Measurements from ENCODE around the gene PPP1R3F.
A peak's percentile ranks its signal among the peaks of the same experiment; 100 is the strongest.

The PPP1R3F gene, protein sequence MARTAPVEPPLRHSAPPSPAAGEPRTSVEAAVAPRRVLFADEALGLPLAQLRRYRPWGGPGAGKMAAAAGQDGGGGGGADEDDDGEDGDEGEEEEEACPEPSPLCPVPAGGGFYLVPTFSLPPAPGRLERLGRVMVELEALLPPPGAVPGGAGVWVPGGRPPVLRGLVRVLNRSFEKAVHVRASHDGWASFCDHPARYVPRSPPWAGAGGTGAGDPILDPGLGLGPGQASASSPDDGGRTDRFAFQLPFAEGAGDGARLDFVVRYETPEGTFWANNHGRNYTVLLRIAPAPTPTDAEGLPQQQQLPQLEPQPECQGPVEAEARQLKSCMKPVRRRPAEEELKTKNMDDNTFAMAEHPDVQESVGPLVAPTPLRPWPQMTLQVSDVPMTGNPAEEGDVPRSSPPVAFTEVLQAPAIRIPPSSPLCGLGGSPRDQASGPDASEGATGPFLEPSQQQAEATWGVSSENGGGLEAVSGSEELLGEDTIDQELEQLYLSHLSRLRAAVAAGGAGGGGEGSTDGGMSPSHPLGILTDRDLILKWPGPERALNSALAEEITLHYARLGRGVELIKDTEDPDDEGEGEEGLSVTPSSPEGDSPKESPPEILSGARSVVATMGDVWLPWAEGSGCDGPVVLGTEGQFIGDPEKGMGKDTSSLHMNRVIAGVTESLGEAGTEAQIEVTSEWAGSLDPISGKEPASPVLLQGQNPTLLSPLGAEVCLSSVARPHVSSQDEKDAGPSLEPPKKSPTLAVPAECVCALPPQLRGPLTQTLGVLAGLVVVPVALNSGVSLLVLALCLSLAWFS

DNA sequence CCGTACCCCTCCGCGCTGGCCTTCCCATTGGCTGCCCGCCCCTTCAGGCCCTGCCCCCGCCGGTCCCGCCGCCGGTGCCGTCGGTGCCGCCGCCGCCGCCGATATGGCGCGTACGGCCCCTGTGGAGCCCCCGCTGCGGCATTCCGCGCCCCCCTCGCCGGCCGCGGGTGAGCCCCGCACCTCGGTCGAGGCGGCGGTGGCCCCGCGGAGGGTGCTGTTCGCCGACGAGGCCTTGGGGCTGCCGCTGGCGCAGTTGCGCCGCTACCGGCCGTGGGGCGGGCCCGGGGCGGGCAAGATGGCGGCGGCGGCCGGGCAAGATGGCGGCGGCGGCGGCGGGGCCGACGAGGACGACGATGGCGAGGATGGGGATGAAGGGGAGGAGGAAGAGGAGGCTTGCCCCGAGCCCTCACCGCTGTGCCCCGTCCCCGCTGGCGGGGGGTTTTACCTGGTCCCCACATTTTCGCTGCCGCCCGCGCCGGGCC, at the start of gene PPP1R3F:
TSS of gene PPP1R3F (plus strand) at position 27 of the 482 bp plus-strand sequence. CDS start at position 104, 77 bp downstream.
- no peak for DNase-seq (ENCODE audit: low spot score)

DNA sequence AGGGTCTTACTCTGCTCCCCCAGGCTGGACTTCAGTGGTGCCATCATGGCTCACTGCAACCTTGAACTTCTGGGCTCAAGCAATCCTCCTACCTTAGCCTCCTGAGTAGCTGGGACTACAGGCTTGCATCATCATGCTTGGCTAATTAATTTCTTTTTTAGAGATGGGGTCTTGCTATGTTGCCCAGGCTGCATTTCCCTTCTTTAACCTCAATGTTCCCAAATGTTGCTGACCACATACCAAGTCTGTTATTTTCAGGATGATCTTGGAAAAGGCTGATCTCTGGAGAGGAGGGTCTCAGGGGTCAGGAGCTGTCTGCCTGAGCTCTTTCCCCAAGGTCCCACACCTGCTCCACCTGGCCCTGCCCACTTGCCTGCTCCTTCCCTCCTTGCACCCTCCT, 49.5 kb upstream of the PPP1R3F start:
- no peak for DNase-seq (ENCODE audit: low spot score)

DNA sequence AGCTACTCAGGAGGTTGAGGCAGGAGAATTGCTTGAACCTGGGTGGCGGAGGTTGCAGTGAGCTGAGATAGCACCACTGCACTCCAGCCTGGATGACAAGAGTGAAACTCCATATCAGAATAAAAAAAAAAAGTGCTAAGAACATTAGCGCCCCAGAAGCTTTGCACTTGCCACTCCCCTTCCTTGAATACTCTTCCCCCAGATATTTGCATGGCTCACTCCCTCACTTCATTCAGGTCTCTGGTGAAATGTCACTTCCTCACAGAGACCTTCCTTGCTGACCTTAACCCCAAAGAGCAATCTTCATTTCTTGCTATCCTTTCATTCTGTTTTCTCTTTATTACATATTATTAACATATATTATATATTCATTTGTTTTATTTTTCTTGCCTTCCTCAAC, 47.7 kb upstream of the PPP1R3F start:
- peak; percentile 22 for DNase-seq (ENCODE audit: low spot score)

DNA sequence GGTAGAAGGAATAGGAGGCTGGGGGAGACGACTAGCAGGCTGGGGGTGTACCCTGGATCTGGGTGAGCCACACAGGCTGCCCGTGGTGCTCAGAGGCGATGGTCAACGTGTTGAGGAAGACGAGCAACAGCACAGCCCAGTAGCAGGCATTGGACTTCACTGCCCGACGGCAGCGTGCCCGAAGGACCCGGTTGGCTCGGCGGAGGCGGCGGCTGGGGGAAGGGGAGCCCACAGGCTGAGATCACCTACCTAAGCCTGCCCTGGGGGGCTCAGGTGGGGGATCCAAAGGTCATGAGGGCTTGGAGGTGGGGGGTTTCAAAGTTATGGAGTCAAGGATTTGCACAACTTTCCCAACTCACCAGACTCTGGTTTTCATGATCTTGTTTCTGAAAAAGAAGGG, 43.7 kb upstream of the PPP1R3F start:
- DNase-seq (ENCODE audit: low spot score): no peak

DNA sequence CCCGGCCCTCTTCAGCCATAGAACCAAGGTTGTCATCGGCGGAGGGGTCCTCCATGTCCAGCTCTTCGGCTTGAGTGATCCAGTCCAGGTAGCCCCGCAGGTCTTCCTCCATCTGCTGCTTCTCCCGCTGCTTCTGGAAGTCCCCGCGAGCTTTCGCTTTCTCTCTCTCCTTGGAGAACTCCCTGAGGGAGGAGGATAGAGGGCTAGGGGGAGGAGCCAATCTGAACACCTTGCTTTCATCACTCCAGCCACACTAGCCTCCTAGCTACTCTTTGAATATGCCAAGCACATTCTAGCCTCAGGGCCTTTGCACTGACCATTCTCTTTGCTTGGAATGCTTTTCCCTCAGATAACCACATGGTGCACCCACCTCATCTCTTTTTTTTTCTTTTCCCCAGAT, 42.6 kb upstream of the PPP1R3F start:
- DNase-seq (ENCODE audit: low spot score): no peak

DNA sequence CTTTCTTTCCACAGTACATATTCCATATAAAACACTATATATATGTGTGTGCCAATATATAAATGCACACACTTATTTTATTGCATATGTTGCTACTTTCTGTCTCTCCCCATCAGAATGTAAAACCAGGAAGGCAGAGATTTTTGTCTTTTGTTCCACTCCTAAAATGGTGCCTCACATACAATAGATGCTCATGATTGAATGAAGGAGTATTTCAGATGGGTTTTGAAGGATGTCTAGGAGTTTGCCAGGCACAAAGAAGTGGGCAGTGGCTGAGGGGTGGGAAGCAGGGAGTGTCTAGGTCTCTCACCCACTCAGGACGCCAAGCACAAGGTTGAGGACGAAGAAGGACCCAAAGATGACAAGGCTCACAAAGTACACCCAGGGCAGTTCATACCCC, 41.9 kb upstream of the PPP1R3F start:
- no peak for DNase-seq (ENCODE audit: low spot score)

DNA sequence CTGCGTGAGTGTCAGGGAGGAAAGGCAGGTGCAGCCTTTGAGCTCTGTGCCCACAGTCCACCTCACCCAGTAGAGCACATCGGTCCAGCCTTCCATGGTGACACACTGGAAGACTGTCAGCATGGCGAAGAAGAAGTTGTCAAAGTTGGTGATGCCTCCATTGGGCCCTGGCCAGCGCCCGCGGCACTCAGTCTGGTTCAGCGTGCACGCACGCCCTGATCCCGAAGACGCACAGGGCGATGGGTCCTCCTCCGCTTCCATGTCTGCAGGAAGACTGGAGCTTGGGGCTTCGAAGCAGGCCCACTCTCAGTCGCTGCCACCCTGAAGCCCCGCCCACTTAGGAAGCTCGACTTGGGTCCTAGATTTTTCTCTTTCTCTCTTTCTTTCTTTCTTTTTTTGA, 41.4 kb upstream of the PPP1R3F start:
- no peak for DNase-seq (ENCODE audit: low spot score)

DNA sequence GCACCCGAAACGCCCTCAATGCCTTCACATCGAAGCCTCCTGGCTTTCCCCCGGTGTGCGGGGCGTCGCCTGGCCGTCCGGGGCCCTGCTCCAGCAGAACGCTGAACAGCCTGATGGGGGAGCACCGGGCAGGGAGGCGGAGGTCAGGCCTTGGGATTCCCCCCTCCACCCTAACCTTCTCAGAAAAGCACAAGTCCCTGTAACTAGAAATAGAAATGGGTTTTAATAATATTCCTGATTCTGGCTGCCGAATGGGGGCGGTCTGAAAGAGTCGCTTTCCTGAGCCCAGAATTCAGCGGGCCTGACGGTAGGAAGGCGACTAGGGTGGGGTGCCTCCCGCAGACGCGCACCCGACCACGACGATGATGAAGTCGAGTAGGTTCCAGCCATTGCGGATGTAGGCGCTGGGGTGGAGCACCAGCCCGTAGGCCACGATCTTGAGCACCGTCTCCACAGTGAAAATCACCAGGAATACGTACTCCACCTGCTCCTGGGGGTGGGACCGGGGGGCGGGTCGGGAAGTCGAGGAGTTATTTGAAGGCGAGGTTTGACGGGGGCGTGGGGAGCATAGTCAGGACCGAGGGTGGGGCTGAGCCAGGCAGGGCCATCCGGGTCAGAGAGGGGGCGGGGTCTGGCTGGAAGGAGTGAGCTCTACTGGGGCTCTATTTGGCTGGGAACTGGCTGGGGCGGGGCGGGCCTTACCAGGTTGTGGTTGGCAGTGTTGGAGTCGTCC, 38.9 kb upstream of the PPP1R3F start:
- peak; percentile 63 for DNase-seq (ENCODE audit: low spot score)

DNA sequence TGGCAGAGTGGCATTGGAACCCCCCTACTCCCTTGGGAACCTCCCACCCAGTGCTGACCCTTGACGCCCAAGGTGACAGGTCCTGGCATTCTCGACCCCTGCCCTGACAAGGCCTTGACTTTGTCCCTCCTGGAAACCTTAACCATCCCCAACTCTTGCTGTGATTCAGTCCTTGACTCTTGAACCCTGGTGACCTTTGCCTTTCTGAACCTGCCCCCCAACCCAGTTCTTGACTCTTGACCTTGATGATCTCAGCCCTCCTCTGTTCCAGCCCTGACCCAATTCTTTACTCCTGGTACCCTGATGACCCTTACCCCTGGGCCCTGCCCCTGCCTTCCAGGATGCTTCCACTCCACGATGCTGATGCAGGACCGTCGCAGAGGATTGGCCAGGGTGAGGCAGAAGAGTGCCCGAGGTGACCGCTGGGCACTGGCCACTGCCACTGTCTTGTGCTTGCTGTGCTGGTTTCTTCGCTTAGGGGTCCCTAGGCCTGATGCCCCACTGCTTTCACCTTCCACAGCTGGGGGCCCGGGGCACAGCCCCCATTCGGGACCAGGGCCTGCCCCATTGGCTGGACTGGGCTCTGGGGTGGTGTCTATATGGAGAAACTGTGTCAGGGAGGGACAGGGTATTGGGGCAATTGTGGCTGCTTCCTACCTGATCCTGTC, 38.1 kb upstream of the PPP1R3F start:
- DNase-seq (ENCODE audit: low spot score): no peak

DNA sequence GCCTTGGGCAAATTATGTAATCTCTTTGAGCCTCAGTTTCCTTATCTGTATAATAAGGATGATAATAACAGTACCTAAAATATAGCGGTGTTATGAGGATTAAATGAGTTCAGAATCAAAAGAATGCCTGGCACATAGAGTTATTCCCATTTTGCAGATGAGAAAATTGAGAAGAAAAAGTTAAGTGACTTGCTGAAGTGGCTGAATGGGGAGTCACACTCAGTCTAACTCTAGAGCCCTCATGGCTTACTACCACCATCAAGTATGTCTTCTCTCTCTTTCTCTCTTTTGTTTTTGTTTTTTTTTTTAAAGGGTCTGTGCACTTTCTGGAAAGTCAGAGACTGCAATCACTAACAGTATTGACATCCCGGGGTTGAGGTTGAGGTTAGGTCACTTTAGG, 37.1 kb upstream of the PPP1R3F start:
- no peak for DNase-seq (ENCODE audit: low spot score)

DNA sequence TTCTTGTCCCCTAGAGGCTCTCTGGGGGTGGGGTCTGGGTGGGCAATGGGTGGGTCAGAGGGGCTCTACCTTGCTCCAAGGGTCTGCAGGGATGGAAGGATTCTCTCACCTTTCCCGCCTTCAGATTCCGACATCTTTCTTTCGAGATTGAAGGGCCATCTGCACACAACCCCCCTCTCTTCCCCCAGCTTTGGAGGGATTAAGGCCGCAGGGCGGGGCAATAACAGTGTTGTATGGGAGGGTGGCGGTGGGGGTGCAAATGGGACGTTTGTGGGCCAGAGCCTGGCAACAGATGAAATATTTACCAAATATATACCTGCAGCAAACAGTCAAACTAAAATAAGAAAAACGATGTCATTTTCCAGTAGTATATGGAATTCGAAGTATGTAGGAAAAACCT, 36.4 kb upstream of the PPP1R3F start, which contains the start of gene CACNA1F:
TSS of gene CACNA1F (minus strand) at position 165 of the 400 bp plus-strand sequence. CDS start at position 134, 31 bp downstream.
- DNase-seq (ENCODE audit: low spot score): no peak

DNA sequence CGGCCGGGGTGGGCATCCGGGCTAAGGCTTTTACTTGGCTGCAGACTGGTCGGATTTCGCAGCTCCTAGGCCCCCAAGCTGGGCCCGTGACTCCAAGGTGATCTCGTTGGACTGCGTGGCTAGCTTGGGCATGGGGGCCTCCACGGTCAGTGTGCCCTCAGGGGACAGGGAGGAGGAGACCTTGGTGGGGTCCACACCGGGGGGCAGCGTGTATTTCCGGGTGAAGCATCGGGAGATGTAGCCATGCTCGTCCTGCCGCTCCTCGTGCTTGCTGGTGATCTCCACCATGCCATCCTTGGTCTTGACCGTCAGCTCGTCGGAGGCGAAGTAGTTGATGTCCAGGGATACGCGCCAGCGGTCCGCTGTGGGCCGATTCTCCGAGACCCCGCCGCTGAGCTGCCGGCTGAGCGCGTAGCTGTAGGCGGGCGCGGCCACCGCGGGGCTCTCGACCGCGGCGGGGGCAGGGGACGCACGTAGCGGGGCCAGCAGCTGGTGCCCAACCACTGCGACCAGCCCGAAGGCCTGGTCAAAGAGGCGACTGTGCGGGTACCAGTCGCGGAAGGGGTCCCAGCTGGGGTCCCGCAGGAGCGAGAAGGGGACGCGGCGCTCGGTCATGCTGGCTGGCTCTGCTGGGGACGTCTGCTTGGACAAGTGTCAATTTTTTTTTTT, 35.6 kb upstream of the PPP1R3F start:
- DNase-seq (ENCODE audit: low spot score): no peak

DNA sequence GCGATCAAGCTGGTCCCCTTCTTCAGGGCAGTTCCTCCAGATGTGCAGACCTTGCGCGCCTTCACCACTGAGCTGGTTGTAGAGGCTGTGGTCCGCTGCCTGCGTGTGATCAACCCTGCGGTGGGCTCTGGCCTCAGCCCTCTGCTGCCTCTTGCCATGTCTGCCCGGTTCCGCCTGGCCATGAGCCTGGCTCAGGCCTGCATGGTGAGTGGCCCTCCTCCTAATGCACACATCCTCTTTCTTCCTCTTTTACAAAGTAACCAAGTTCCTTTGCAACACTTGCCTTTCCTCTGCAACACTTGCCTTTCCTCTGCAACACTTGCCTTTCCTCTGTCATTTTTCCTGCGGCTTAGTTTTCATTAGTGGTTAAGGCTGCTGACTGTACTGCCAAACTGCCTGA, 32.5 kb upstream of the PPP1R3F start:
- DNase-seq (ENCODE audit: low spot score): no peak

DNA sequence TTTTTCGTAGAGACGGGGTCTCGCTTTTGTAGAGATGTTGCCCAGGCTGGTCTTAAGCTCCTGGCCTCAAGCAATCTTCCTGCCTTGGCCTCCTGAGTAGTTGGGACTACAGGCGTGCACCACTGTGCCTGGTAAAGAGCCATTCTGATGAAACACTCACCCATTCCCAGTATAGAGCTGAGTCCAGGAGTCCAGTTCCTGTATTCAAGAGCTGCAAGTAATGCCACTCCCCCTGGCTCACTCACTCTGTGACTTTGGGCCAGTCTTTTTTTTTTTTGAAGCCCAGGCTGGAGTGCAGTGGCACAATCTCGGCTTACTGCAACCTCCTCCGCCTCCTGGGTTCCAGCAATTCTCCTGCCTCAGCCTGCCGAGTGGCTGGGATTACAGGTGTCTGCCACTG, 30.9 kb upstream of the PPP1R3F start:
- DNase-seq (ENCODE audit: low spot score): no peak

DNA sequence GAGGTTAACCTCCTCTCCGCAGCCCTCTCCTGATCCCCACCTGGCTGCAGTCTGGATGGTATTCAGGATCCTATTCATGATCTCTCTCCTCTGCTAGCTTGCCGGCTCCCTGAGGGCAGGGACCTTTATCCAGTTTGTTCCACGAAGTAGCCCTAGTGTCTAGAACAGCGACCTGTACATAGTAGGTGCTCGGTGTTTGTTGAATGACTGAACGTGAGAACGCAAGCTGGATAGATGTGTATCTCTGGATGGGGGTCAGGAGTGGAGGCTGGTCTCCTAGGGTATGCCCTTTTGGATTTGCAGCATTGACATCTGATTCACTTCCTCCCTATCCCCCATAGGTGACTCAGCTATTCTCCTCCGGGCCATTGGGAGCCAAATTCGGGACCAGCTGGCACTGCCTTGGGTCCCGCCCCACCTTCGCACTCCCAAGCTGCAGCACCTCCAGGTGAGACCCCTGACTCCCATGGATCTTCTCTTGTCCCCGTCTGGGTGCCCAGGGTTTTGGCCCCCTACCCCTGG, 27.0 kb upstream of the PPP1R3F start:
- no peak for DNase-seq (ENCODE audit: low spot score)

DNA sequence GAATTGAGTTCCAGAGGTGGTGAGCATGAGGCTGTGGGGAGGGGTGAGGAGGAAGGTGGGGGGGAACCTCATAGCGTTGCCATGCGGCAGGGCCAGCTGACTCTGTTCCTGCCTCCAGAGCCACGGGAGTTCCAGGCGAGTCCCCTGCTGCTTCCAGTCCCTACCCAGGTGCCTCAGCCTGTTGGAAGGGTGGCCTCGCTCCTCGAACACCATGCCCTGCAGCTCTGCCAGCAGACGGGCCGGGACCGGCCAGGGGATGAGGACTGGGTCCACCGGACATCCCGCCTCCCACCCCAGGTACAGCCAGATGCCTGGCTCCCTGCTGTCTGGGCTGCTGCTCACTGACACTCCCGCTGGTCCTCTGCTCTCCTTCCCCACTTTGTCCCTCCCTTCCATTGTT, 26.4 kb upstream of the PPP1R3F start:
- DNase-seq (ENCODE audit: low spot score): no peak

DNA sequence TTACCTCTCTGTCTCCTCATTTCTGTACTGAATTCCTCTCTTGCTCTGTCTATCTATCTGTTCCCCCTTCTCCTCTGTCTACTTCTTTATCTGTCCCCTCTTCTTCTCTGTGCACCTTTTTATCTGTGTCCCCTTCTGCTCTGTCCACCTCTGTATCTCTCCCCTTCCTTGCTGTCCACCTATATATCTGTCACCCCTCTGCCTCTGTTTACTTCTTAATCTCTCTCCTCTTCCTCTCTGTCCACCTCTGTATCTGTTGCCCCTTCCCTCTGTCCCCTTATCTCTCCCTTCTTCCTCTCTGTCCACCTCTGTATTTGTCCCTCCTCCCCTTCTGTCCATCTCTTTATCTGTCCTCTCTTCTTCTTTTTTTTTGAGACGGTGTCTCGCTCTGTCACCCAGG, 25.4 kb upstream of the PPP1R3F start:
- no peak for DNase-seq (ENCODE audit: low spot score)

DNA sequence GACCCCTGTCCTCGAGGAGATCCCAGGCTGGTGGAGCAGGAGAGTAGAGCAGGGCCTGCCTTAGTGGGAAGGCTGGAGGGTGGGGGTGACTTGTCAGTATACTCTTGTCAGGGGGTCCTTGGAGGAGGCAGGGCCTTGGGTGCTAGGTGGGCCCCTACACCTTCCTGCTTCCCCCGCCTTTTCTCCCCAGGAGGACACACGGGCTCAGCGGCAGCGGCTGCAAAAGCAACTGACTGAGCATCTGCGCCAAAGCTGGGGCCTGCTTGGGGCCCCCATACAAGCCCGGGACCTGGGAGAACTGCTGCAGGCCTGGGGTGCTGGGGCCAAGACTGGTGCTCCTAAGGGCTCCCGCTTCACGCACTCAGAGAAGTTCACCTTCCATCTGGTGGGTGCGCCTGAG, 23.1 kb upstream of the PPP1R3F start:
- no peak for DNase-seq (ENCODE audit: low spot score)

DNA sequence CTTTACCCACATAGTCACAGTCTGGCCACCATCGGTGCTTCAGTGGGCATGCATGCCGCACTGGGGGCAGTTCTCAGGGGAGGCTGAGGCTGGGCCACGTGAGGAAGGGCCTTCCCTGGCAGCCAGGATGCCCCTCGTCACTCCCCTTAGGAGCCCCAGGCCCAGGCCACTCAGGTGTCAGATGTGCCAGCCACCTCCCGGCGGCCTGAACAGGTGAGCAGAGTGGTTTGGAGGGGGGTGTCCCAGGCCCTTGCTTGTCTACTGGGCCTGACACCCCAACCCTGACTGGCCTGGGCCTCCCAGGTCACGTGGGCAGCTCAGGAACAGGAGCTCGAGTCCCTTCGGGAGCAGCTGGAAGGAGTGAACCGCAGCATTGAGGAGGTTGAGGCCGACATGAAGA, 22.2 kb upstream of the PPP1R3F start:
- DNase-seq (ENCODE audit: low spot score): no peak

DNA sequence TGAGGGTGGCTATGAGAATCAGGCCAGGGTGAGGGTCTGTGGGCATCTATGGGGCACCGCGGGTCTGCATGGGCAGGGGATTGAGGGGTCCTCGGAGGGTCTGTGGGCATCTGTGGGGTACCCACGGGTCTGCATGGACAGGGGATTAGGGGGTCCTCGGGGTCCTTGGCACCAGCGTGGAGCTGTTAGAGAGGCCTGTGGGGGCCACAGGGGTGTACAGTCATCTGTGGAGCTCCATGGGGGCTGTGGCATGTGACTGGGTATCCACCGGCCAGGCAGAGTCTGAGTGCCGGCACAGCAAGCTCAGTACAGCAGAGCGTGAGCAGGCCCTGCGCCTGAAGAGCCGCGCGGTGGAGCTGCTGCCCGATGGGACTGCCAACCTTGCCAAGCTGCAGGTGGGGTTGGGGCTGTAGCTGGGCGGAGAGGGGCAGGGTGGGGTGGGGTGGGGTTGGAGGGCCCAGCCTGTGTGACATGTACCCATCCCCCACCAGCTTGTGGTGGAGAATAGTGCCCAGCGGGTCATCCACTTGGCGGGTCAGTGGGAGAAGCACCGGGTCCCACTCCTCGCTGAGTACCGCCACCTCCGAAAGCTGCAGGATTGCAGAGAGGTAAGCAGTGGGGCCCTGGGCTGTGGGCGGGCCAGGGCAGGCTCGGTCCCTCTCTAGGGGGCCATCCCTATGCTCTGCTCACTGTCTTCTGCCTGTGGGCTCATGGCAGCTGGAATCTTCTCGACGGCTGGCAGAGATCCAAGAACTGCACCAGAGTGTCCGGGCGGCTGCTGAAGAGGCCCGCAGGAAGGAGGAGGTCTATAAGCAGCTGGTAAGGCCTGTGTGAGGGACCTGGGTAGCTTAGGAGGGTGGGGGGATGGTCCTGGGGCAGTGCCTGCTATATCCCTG, 21.4 kb upstream of the PPP1R3F start:
- no peak for DNase-seq (ENCODE audit: low spot score)

Data from NAMALWA (cell line).